ENCODE measurements around the gene FILIP1L.

The FILIP1L gene

DNA sequence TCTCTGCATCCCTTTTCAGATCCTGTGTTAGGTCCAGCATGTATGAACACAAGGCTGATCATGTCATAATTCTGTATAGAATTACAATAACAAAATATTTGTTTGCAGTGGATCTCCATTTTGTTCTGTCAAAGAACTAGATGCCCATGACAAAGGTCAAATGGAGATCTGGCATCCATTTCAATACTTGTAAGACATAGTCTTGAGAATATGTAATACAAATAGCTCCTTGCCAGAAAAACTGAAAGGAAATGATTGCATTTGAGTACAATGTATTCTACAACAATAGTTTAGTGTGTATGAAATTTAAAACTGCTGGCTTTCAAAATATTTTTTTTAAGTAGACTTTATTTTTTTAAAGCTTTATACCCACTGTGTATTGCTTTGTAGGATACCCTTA is 195.6 kb downstream of the FILIP1L start:
- Histone ChIP-seq H3K4me1 (ENCODE audit: insufficient read depth, low read length) (no peaks in the 10 kb centered on the region), H3K27me3 (ENCODE audit: insufficient read depth, low read length, poor library complexity) (no peaks in the 10 kb centered on the region), H3K79me2 (ENCODE audit: insufficient read depth, low read length) (no peaks in the 10 kb centered on the region), H3K27ac (ENCODE audit: low read length) (no peak overlapping the region), H3K9me3 (ENCODE audit: insufficient read depth, low read length, severe bottlenecking) (no peaks in the 10 kb centered on the region), H2AFZ (ENCODE audit: low read depth, low read length) (no peak overlapping the region), H3K36me3 (ENCODE audit: insufficient read depth, low read length) (no peaks in the 10 kb centered on the region), H3K4me2 (ENCODE audit: insufficient read depth, low read length) (no peak overlapping the region), H4K20me1 (ENCODE audit: insufficient read depth, low read length) (no peaks in the 10 kb centered on the region), H3K9ac (ENCODE audit: low read depth, low read length) (no peak overlapping the region), H3K4me3 (ENCODE audit: low read depth in 1 of 2, low read length in 2 of 2) (no peak overlapping the region)
- DNase-seq (no peak), ATAC-seq (ENCODE audit: insufficient read depth, low read depth) (no peak)
- TF ChIP-seq EZH2 (IDR thresholded peaks at IDR 0.05; ENCODE audit: borderline replicate concordance, low read depth, low read length, severe bottlenecking), result no peak
- TF ChIP-seq, protein P1, sequence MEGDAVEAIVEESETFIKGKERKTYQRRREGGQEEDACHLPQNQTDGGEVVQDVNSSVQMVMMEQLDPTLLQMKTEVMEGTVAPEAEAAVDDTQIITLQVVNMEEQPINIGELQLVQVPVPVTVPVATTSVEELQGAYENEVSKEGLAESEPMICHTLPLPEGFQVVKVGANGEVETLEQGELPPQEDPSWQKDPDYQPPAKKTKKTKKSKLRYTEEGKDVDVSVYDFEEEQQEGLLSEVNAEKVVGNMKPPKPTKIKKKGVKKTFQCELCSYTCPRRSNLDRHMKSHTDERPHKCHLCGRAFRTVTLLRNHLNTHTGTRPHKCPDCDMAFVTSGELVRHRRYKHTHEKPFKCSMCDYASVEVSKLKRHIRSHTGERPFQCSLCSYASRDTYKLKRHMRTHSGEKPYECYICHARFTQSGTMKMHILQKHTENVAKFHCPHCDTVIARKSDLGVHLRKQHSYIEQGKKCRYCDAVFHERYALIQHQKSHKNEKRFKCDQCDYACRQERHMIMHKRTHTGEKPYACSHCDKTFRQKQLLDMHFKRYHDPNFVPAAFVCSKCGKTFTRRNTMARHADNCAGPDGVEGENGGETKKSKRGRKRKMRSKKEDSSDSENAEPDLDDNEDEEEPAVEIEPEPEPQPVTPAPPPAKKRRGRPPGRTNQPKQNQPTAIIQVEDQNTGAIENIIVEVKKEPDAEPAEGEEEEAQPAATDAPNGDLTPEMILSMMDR (IDR thresholded peaks at IDR 0.05; ENCODE audit: borderline replicate concordance, extremely low read depth, low read length, poor library complexity, severe bottlenecking), result no peak

- Histone ChIP-seq H2AFZ (ENCODE audit: low read depth, low read length) (no peak overlapping the region), H3K9ac (ENCODE audit: low read depth, low read length) (no peak overlapping the region), H3K79me2 (ENCODE audit: insufficient read depth, low read length) (no peaks in the 10 kb centered on the region), H3K4me1 (ENCODE audit: insufficient read depth, low read length) (no peaks in the 10 kb centered on the region), H3K27me3 (ENCODE audit: insufficient read depth, low read length, poor library complexity) (no peaks in the 10 kb centered on the region), H3K9me3 (ENCODE audit: insufficient read depth, low read length, severe bottlenecking) (no peaks in the 10 kb centered on the region), H3K36me3 (ENCODE audit: insufficient read depth, low read length) (no peaks in the 10 kb centered on the region), H3K4me3 (ENCODE audit: low read depth in 1 of 2, low read length in 2 of 2) (no peak overlapping the region), H3K27ac (ENCODE audit: low read length) (no peak overlapping the region), H4K20me1 (ENCODE audit: insufficient read depth, low read length) (no peaks in the 10 kb centered on the region), H3K4me2 (ENCODE audit: insufficient read depth, low read length) (no peak overlapping the region)
- TF ChIP-seq, protein P1 (IDR thresholded peaks at IDR 0.05; ENCODE audit: borderline replicate concordance, extremely low read depth, low read length, poor library complexity, severe bottlenecking), result no peak
- no peak for TF ChIP-seq EZH2 (IDR thresholded peaks at IDR 0.05; ENCODE audit: borderline replicate concordance, low read depth, low read length, severe bottlenecking)
- ATAC-seq (ENCODE audit: insufficient read depth, low read depth) (no peak), DNase-seq (no peak)
These were observed 198.3 kb downstream of the FILIP1L start for GRCh38 chr3:99915906-99916432.

GRCh38 chr3:99911433-99911832 is 202.9 kb downstream of the FILIP1L start:
- Histone ChIP-seq H3K9me3 (ENCODE audit: insufficient read depth, low read length, severe bottlenecking) (no peaks in the 10 kb centered on the region), H3K4me2 (ENCODE audit: insufficient read depth, low read length) (no peak overlapping the region), H3K79me2 (ENCODE audit: insufficient read depth, low read length) (no peaks in the 10 kb centered on the region)

More at GRCh38 chr3:99911433-99911832, 202.9 kb downstream of the FILIP1L start:
- H4K20me1 ChIP-seq (ENCODE audit: insufficient read depth, low read length), result no peaks in the 10 kb centered on the region
- H3K27me3 ChIP-seq (ENCODE audit: insufficient read depth, low read length, poor library complexity), result no peaks in the 10 kb centered on the region
- H3K9ac ChIP-seq (ENCODE audit: low read depth, low read length), result no peak overlapping the region
- H3K36me3 ChIP-seq (ENCODE audit: insufficient read depth, low read length), result no peaks in the 10 kb centered on the region
- H2AFZ ChIP-seq (ENCODE audit: low read depth, low read length), result no peak overlapping the region
- ATAC-seq (ENCODE audit: insufficient read depth, low read depth) (no peak), DNase-seq (no peak)
- TF ChIP-seq EZH2 (IDR thresholded peaks at IDR 0.05; ENCODE audit: borderline replicate concordance, low read depth, low read length, severe bottlenecking), result no peak
- TF ChIP-seq, protein P1 (IDR thresholded peaks at IDR 0.05; ENCODE audit: borderline replicate concordance, extremely low read depth, low read length, poor library complexity, severe bottlenecking), result no peak
- H3K4me1 ChIP-seq (ENCODE audit: insufficient read depth, low read length), result no peaks in the 10 kb centered on the region
- H3K27ac ChIP-seq (ENCODE audit: low read length), result no peak overlapping the region
- H3K4me3 ChIP-seq (ENCODE audit: low read depth in 1 of 2, low read length in 2 of 2), result no peak overlapping the region
